Spleen (tissue), 11 donors: ENCODE data around the gene TGFBI. TPM values are rescaled to one million over a fixed set of nuclear protein-coding genes. Genes with fewer than 3 reads are reported as not detected.
A peak's percentile ranks its signal among the peaks of the same experiment; 100 is the strongest.

Experiments used
- DNase-seq: peaks from one replicate; pipeline ENCODE4 v3.0.0-alpha.2; 2020
- H3K27ac ChIP-seq, 8 donors: fragments of 200-600 bp; sonication (generic) in 7 of 8; 1 replicate in 4 of 8; 2 replicates in 4 of 8; pipeline versions ENCODE4 v1.5.0 to v1.8.0; 2016 to 2021; ENCODE audit warnings: inconsistent platforms in 4 of 8, mild to moderate bottlenecking in 4 of 8, moderate library complexity in 1 of 8
- H3K27me3 ChIP-seq, 7 donors: fragments of 200-600 bp; sonication (generic) in 6 of 7; replicated peaks in 1 of 7; 1 replicate in 4 of 7; 2 replicates in 3 of 7; pipeline versions ENCODE4 v1.5.0 to v1.8.0; 2016 to 2021; ENCODE audit warnings: inconsistent platforms in 3 of 7, mild to moderate bottlenecking in 1 of 7
- H3K36me3 ChIP-seq, 6 donors: fragments of 200-600 bp; sonication (generic) in 5 of 6; 1 replicate in 4 of 6; 2 replicates in 2 of 6; pipeline versions ENCODE4 v1.5.0 to v1.8.0; 2016 to 2021; ENCODE audit warnings: inconsistent platforms in 2 of 6
- H3K4me1 ChIP-seq, 6 donors: fragments of 200-600 bp; sonication (generic) in 5 of 6; 1 replicate in 3 of 6; 2 replicates in 3 of 6; pipeline versions ENCODE4 v1.5.0 to v1.8.0; 2016 to 2021; ENCODE audit warnings: inconsistent platforms in 3 of 6
- H3K4me3 ChIP-seq, 8 donors: fragments of 200-600 bp; sonication (generic) in 7 of 8; 1 replicate in 4 of 8; 2 replicates in 4 of 8; pipeline versions ENCODE4 v1.5.0 to v1.8.0; 2016 to 2021; ENCODE audit warnings: inconsistent platforms in 4 of 8, mild to moderate bottlenecking in 4 of 8, moderate library complexity in 2 of 8
- H3K9me3 ChIP-seq, 8 donors: fragments of 200-600 bp; sonication (generic) in 7 of 8; 1 replicate in 4 of 8; 2 replicates in 4 of 8; pipeline versions ENCODE4 v1.5.0 to v1.8.0; 2016 to 2021; ENCODE audit warnings: inconsistent platforms in 4 of 8
- POLR2A ChIP-seq, 3 donors: fragments of 450-650 bp; IDR thresholded peaks; one replicate each; pipeline ENCODE4 v1.5.1; 2017; ENCODE audit warnings: antibody characterized with exemption in 3 of 3, mild to moderate bottlenecking in 1 of 3
- POLR2AphosphoS5 ChIP-seq, 3 donors: sonication (generic); formaldehyde crosslinking; IDR thresholded peaks; one replicate each; pipeline ENCODE4 v1.5.1; 2017; ENCODE audit warnings: antibody characterized with exemption in 3 of 3
- WGBS, 5 donors: extraction: QIAGEN DNeasy Blood & Tissue Kit in 3 of 5; methylation state at CpG; one replicate each; pipeline versions ENCODE4 v1.1.5 to v1.1.7; 2013 to 2018; 5-methylcytosine and 5-hydroxymethylcytosine counted together
- intact Hi-C: fragments of 100-400 bp; cut with DNase I; formaldehyde crosslinking; loops from one replicate; pipeline ENCODE4 v1.15.0; 2023; ENCODE audit warnings: low total_unique reads
- polyA plus RNA-seq, 3 donors: library from polyadenylated mRNA; stranded (reverse); fragments of 200-250 nt; gene quantifications; one replicate each; pipeline ENCODE4 v1.2.1, GENCODE V29; 2013
- total RNA-seq, 7 donors: library from RNA; depleted of rRNA in 3 of 7; stranded (reverse); fragments of >200 nt in 3 of 7; fragmentation: NEBNext Ultra II Directional in 4 of 7; extraction: Animal tissue kit (Norgen Biotek cat#: 25700) in 4 of 7; gene quantifications; one replicate each; pipeline versions ENCODE4 v1.1.0 to v1.2.1, GENCODE V29; 2016 to 2021
- TF ChIP-seq, protein P1 (sequence below), 11 experiments: fragments of 200-600 bp in 7 of 11; fragments of 450-650 bp in 4 of 11; sonication (generic) in 4 of 11; IDR thresholded peaks in 8 of 11; conservative IDR thresholded peaks in 3 of 11; 1 replicate in 7 of 11; 2 replicates in 4 of 11; pipeline versions ENCODE4 v1.4.0 to v1.8.0; 2016 to 2021; ENCODE audit warnings: antibody characterized with exemption in 11 of 11, inconsistent platforms in 4 of 11, mild to moderate bottlenecking in 1 of 11
- donor health status: healthy with polysubstance abuse.
- donor health status: DM: no; HTN: no; CAD: no; lungs with moderate emphysema.
- donor health status: DM: no; HTN: no; CAD: no.
- donor health status: Bipolar disorder and iron deficiency.
- donor health status: healthy.
- donor health status: DM: no; HTN: no; CAD: no.
- donor health status: DM: yes; HTN: yes; CAD: no.

Gene TGFBI
- total and polyA plus RNA-seq, 10 donors = 31.0 to 214 (median 149) TPM

DNA sequence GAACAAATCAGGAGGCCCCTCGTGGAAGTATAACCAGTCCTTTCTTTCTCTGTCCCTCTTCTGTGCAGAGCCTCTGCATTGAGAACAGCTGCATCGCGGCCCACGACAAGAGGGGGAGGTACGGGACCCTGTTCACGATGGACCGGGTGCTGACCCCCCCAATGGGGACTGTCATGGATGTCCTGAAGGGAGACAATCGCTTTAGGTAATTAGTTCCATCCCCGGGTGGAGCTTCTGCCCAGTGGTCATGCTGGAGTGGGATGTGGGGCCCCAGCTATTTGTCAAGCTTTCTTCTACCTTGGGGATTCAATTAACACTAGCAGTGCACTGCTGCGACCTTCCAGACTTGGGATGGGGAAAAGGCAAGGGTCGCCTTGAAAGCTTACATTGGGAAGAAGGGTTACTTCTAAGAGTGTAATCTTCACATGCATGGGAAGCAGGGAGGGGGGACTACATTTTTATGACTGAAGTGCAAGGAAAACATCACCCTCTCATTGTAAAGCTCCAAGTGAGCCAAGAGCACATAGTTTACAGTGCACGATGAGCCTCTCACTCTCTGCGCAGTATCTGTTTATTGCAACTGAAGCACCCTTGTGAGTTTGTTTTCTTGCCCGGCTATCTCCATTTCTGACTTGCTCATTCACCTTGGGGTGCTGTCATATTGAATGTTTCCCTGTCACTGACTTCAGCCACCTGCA lies 27.0 kb downstream of the TGFBI start:
- WGBS, 5 donors = 87 to 94% (median 92%) methylated on average over 14 of the region's 14 CpGs
- TF ChIP-seq POLR2A (IDR thresholded peaks at IDR 0.05) = no peak
- TF ChIP-seq, protein P1, sequence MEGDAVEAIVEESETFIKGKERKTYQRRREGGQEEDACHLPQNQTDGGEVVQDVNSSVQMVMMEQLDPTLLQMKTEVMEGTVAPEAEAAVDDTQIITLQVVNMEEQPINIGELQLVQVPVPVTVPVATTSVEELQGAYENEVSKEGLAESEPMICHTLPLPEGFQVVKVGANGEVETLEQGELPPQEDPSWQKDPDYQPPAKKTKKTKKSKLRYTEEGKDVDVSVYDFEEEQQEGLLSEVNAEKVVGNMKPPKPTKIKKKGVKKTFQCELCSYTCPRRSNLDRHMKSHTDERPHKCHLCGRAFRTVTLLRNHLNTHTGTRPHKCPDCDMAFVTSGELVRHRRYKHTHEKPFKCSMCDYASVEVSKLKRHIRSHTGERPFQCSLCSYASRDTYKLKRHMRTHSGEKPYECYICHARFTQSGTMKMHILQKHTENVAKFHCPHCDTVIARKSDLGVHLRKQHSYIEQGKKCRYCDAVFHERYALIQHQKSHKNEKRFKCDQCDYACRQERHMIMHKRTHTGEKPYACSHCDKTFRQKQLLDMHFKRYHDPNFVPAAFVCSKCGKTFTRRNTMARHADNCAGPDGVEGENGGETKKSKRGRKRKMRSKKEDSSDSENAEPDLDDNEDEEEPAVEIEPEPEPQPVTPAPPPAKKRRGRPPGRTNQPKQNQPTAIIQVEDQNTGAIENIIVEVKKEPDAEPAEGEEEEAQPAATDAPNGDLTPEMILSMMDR (IDR thresholded peaks at IDR 0.05 in 8 of 11, conservative IDR thresholded peaks at IDR 0.05 in 3 of 11) = no peak
- no peak for TF ChIP-seq POLR2AphosphoS5 (IDR thresholded peaks at IDR 0.05)
- peak; percentile 47 for DNase-seq
- intact Hi-C loops = no loop called here
- peaks cover 0 to 18% (median 5%) of the 10 kb centered on the region in 6 donors for H3K4me1 ChIP-seq
- H3K9me3 ChIP-seq = no peaks in the 10 kb centered on the region
- no peak overlapping the region for H3K4me3 ChIP-seq
- H3K27me3 ChIP-seq = no peaks in the 10 kb centered on the region
- peaks cover 0 to 70% (median 6%) of the 10 kb centered on the region in 6 donors for H3K36me3 ChIP-seq
- no peak overlapping the region for H3K27ac ChIP-seq

DNA sequence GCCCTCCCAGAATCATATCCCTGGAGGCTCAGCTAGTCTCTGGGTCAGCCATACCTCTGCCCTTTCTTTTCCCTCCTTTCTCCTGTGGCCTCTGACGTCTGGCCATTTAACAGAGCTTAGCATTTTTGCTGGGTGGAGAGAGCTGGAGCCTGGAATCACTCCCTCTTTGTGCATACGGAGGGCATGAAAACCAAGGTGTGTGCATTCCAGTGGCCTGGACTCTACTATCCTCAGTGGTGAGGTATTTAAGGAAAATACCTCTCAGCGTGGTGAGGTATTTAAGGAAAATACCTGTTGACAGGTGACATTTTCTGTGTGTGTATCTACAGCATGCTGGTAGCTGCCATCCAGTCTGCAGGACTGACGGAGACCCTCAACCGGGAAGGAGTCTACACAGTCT lies 27.5 kb downstream of the TGFBI start:
- TF ChIP-seq POLR2AphosphoS5 (IDR thresholded peaks at IDR 0.05) (no peak), POLR2A (IDR thresholded peaks at IDR 0.05) (no peak)
- TF ChIP-seq, protein P1 (IDR thresholded peaks at IDR 0.05 in 8 of 11, conservative IDR thresholded peaks at IDR 0.05 in 3 of 11) = no peak
- Histone ChIP-seq H3K4me3 (no peak overlapping the region), H3K27me3 (no peaks in the 10 kb centered on the region), H3K9me3 (no peaks in the 10 kb centered on the region), H3K4me1 (peaks cover 0 to 16% (median 5%) of the 10 kb centered on the region in 6 donors), H3K36me3 (peaks cover 0 to 71% (median 7%) of the 10 kb centered on the region in 6 donors), H3K27ac (peak overlapping the region in 1 of 8 donors; percentile 54)
- intact Hi-C loops = no loop called here
- no peak for DNase-seq
- 90 to 96% (median 92%) methylated on average over 5 of the region's 5 CpGs for whole genome bisulfite sequencing, 5 donors

DNA sequence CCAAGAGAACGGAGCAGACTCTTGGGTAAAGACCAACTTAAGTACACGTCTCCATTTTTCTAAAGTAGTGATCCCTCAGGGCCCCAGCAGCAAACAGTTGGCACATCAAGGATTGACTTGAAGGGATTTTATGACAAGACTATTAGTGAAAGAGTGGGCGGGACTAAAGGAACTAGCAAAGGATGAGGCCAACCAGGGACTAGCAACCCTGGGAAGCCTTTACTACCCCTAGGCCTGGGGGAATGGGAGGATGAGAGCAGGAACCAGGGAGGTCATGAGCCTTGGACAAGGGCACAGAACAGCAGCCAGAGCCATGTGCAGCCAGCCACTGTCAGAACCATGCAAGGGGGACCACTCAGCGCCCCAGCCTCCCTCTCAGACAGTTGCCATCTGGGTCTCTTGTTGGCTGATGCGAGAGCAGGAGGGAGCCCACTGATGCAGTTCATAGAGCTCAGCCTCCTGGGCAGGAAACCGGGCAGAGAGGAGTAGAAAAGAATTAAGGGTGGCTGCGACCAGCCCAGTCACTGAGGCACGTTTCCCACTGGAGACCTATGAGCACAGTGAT lies 28.1 kb downstream of the TGFBI start:
- no peak overlapping the region for H3K4me3 ChIP-seq
- TF ChIP-seq POLR2AphosphoS5 (IDR thresholded peaks at IDR 0.05) (no peak), POLR2A (IDR thresholded peaks at IDR 0.05) (no peak)
- TF ChIP-seq, protein P1 (IDR thresholded peaks at IDR 0.05 in 8 of 11, conservative IDR thresholded peaks at IDR 0.05 in 3 of 11) = no peak
- H3K27ac ChIP-seq = peak overlapping the region in 4 of 8 donors; percentile 32 to 57 (median 55)
- H3K9me3 ChIP-seq = no peaks in the 10 kb centered on the region
- DNase-seq = peak; percentile 51
- WGBS, 5 donors = 78 to 92% (median 87%) methylated on average over 8 of the region's 8 CpGs
- peaks cover 0 to 11% (median 4%) of the 10 kb centered on the region in 6 donors for H3K4me1 ChIP-seq
- H3K27me3 ChIP-seq = no peaks in the 10 kb centered on the region
- peaks cover 0 to 76% (median 10%) of the 10 kb centered on the region in 6 donors for H3K36me3 ChIP-seq
- intact Hi-C loops = no loop called here

DNA sequence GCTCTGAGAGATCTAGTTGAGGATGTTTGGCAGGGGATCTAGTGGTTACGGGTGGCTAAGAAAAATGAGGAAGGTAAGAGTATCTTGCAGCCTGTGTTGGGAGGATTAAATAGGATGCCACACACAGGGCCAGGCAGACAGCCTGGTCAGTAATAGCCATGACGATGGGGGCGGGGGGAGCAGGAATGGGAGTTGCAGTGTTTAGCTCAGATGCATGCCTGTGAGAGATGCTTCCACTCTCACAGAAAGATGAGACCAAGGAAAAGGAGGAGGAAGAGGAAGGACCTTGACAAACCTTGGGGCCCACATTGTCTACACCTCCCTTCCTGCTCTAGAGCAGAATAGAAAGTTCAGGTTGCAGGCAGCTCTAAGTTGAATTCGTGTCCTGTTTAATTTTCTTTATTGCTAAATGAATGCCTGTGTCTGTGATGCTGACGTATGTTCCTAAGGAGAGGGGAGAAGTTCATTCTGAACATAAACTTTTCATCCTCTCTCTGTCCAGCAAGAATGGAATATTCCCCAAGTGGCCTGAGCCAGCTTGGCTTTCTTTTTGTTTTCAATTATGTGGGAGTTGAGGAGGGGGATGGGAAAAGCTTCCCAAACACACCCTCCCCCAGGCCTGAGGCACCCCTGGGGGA lies 28.7 kb downstream of the TGFBI start:
- H3K9me3 ChIP-seq = no peaks in the 10 kb centered on the region
- peaks cover 0 to 11% (median 4%) of the 10 kb centered on the region in 6 donors for H3K4me1 ChIP-seq
- intact Hi-C loops = no loop called here
- WGBS, 5 donors = 59 to 72% (median 64%) methylated on average over 5 of the region's 5 CpGs
- H3K27ac ChIP-seq = peak overlapping the region in 6 of 8 donors; percentile 32 to 57 (median 46)
- peak; percentile 34 for DNase-seq
- H3K36me3 ChIP-seq = peaks cover 0 to 81% (median 10%) of the 10 kb centered on the region in 6 donors
- H3K4me3 ChIP-seq = no peak overlapping the region
- H3K27me3 ChIP-seq = no peaks in the 10 kb centered on the region
- TF ChIP-seq POLR2AphosphoS5 (IDR thresholded peaks at IDR 0.05) (no peak), POLR2A (IDR thresholded peaks at IDR 0.05) (no peak)
- TF ChIP-seq, protein P1 (IDR thresholded peaks at IDR 0.05 in 8 of 11, conservative IDR thresholded peaks at IDR 0.05 in 3 of 11) = no peak
